GM19239 (cell line): ENCODE data around the gene RNF157.

Experiments used
- DNase-seq: peaks from one replicate; pipeline ENCODE4 v3.0.0; 2011; ENCODE audit warnings: low spot score; ENCODE audit not compliant: insufficient read length
- FAIRE-seq: peaks from 2 replicates; lab custom pipeline; 2011; peaks lifted over from hg19 to GRCh38; lab: Jason Lieb, UNC

The RNF157 gene

GRCh38 chr17:76240461-76241203 is at the start of gene RNF157:
RNF157 (minus strand) TSS chr17:76240493; CDS start chr17:76240240, 253 bp downstream.
- no peak for FAIRE-seq

GRCh38 chr17:76281573-76282371 is 41.5 kb upstream of the RNF157 start:
- FAIRE-seq (no peak), DNase-seq (no peak)

More at GRCh38 chr17:76240461-76241203, at the start of gene RNF157:
- peak; percentile 84 for DNase-seq

- FAIRE-seq (no peak), DNase-seq (no peak)
Observed at GRCh38 chr17:76280650-76281049, 40.4 kb upstream of the RNF157 start.

GRCh38 chr17:76279742-76280287 is 39.5 kb upstream of the RNF157 start:
- DNase-seq = no peak
- FAIRE-seq = no peak

GRCh38 chr17:76278952-76279741 is 38.9 kb upstream of the RNF157 start:
- DNase-seq (peak; percentile 92), FAIRE-seq (peak; percentile 83)

GRCh38 chr17:76278268-76278908 is 38.1 kb upstream of the RNF157 start:
- no peak for FAIRE-seq
- no peak for DNase-seq

- FAIRE-seq = no peak
Observed at GRCh38 chr17:76277300-76278267, 37.3 kb upstream of the RNF157 start.

GRCh38 chr17:76276461-76277299 is 36.4 kb upstream of the RNF157 start:
- no peak for FAIRE-seq

More at GRCh38 chr17:76277300-76278267, 37.3 kb upstream of the RNF157 start:
- DNase-seq = no peak

GRCh38 chr17:76276069-76276431 is 35.8 kb upstream of the RNF157 start:
- FAIRE-seq (peak; percentile 37), DNase-seq (no peak)

More at GRCh38 chr17:76276461-76277299, 36.4 kb upstream of the RNF157 start:
- DNase-seq = no peak

- DNase-seq = no peak
- no peak for FAIRE-seq
Observed at GRCh38 chr17:76275382-76276068, 35.2 kb upstream of the RNF157 start.

GRCh38 chr17:76274112-76274956 is 34.0 kb upstream of the RNF157 start:
- no peak for FAIRE-seq

GRCh38 chr17:76273445-76274111 is 33.3 kb upstream of the RNF157 start:
- no peak for DNase-seq
- no peak for FAIRE-seq

More at GRCh38 chr17:76274112-76274956, 34.0 kb upstream of the RNF157 start:
- DNase-seq = no peak

- FAIRE-seq (peak; percentile 66), DNase-seq (no peak)
Observed at GRCh38 chr17:76272541-76273444, 32.5 kb upstream of the RNF157 start.

- DNase-seq (peak; percentile 71), FAIRE-seq (peak; percentile 98)
Observed at GRCh38 chr17:76271669-76272540, 31.6 kb upstream of the RNF157 start.
